ENCODE data around the gene SNRPA. TPM values are rescaled to one million over a fixed set of nuclear protein-coding genes. Genes with fewer than 3 reads are reported as not detected.

The SNRPA gene
- total and polyA plus RNA-seq, 2 of the 4 experiments (the other 2 are of a cell fraction): 30.3 to 81.3 TPM

DNA sequence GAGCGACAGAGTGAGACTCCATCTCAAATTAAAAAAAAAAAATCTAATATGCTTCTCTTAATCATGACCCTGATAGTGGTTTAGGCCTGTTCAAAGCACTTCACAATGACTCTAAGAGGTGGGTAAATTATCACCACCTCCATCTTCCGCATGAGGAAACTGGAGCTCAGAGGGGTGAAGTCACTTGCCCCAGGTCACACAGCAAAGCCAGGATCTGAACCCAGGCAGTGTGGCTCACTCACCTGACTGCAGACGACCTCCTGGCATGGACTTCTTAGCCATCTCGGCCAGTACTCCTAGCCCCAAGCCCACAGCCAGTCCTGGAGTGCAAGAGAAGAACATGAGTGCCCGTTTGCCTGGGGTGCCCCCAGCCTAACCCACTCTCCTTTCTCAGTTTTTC lies 41.2 kb upstream of the SNRPA start:
- Histone ChIP-seq H3K36me3 (ENCODE audit: control insufficient read depth, insufficient read depth, low read length) (peaks cover 28% of the 10 kb centered on the region), H3K27me3 (ENCODE audit: control insufficient read depth, insufficient read depth, low read length) (no peaks in the 10 kb centered on the region), H3K9me1 (ENCODE audit: insufficient read depth, low read length) (0 out of 2 replicates have a peak, but pooled peaks cover 2% of the 10 kb centered on the region), H2AK5ac (ENCODE audit: low read depth, low read length) (no peak overlapping the region), H3K4me2 (ENCODE audit: low read depth, low read length) (no peak overlapping the region), H3K56ac (ENCODE audit: extremely low read depth, insufficient read depth, low read length) (no peak overlapping the region), H3K79me1 (ENCODE audit: low read depth in 1 of 2, low read length in 2 of 2) (peaks cover 15 to 23% of the 10 kb centered on the region in 2 experiments; a peak in 3 of 4 replicates), H3K9ac (ENCODE audit: low read depth, low read length) (no peak overlapping the region), H3K4me1 (ENCODE audit: control insufficient read depth, insufficient read depth, low read length) (peaks cover 3% of the 10 kb centered on the region; the same call in 1 of the 2 replicates), H4K91ac (ENCODE audit: insufficient read depth, low read depth, low read length) (no peak overlapping the region), H3K9me3 (ENCODE audit: control insufficient read depth, insufficient read depth, low read length) (no peaks in the 10 kb centered on the region), H2BK5ac (ENCODE audit: low read depth, low read length, poor library complexity, severe bottlenecking) (no peak overlapping the region), H3K18ac (ENCODE audit: low read depth, low read length) (no peak overlapping the region), H4K20me1 (ENCODE audit: insufficient read depth, low read length) (no peaks in the 10 kb centered on the region), H4K8ac (ENCODE audit: low read depth in 2 of 2, low read length in 2 of 2) (no peak overlapping the region), H3K4ac (ENCODE audit: low read depth, low read length) (no peak overlapping the region), H2BK20ac (ENCODE audit: low read depth, low read length) (no peak overlapping the region), H3K27ac (ENCODE audit: insufficient read depth, low read length) (no peak overlapping the region), H2BK15ac (ENCODE audit: low read depth, low read length) (no peak overlapping the region), H2BK120ac (ENCODE audit: low read depth, low read length) (no peak overlapping the region), H2AFZ (replicated peaks; ENCODE audit: low read length, poor library complexity) (no peak overlapping the region), H2AK9ac (replicated peaks; ENCODE audit: low read depth, low read length, poor library complexity) (no peak overlapping the region), H3K14ac (replicated peaks; ENCODE audit: low read depth, low read length) (no peak overlapping the region), H4K5ac (ENCODE audit: low read depth, low read length) (no peak overlapping the region), H3K23ac (ENCODE audit: low read depth, low read length) (no peak overlapping the region), H3K4me3 (ENCODE audit: insufficient read depth, low read depth, low read length) (no peak overlapping the region)
- WGBS, 2 experiments (ENCODE audit: extremely low coverage in 2 of 2, insufficient read length in 1 of 2): 100% methylated on average over 4 of the region's 5 CpGs; no CpG with 5 or more reads in 1 of the 2 experiments
- in situ Hi-C loops (cut with MboI; ENCODE audit: low sequenced_read_pairs) (no loop called here), dilution Hi-C loops (cut with HindIII; ENCODE audit: low sequenced_read_pairs, unreplicated experiment) (no loop called here), intact Hi-C loops (cut with micrococcal nuclease) (no loop called here)
- ATAC-seq (ENCODE audit: low read depth) (no peak), DNase-seq (no peak)
- ChIA-PET CTCF (no interaction called here), POLR2A (ENCODE audit: unreplicated experiment) (no interaction called here)
- TF ChIP-seq MAZ (IDR thresholded peaks at IDR 0.05; ENCODE audit: borderline replicate concordance, low read depth, low read length): no peak
- no peak for TF ChIP-seq CHD1 (IDR thresholded peaks at IDR 0.05; ENCODE audit: low read depth, low read length)
- TF ChIP-seq POLR2A (IDR thresholded peaks at IDR 0.05; ENCODE audit: low read depth, low read length): no peak
- TF ChIP-seq, protein P1, sequence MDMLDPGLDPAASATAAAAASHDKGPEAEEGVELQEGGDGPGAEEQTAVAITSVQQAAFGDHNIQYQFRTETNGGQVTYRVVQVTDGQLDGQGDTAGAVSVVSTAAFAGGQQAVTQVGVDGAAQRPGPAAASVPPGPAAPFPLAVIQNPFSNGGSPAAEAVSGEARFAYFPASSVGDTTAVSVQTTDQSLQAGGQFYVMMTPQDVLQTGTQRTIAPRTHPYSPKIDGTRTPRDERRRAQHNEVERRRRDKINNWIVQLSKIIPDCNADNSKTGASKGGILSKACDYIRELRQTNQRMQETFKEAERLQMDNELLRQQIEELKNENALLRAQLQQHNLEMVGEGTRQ (IDR thresholded peaks at IDR 0.05; ENCODE audit: low read depth, low read length): no peak
- TF ChIP-seq NFE2L2 (IDR thresholded peaks at IDR 0.05; ENCODE audit: low read depth, low read length): no peak
- TF ChIP-seq, protein P2, sequence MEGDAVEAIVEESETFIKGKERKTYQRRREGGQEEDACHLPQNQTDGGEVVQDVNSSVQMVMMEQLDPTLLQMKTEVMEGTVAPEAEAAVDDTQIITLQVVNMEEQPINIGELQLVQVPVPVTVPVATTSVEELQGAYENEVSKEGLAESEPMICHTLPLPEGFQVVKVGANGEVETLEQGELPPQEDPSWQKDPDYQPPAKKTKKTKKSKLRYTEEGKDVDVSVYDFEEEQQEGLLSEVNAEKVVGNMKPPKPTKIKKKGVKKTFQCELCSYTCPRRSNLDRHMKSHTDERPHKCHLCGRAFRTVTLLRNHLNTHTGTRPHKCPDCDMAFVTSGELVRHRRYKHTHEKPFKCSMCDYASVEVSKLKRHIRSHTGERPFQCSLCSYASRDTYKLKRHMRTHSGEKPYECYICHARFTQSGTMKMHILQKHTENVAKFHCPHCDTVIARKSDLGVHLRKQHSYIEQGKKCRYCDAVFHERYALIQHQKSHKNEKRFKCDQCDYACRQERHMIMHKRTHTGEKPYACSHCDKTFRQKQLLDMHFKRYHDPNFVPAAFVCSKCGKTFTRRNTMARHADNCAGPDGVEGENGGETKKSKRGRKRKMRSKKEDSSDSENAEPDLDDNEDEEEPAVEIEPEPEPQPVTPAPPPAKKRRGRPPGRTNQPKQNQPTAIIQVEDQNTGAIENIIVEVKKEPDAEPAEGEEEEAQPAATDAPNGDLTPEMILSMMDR (conservative IDR thresholded peaks at IDR 0.05; ENCODE audit: low read depth, low read length): no peak
- TF ChIP-seq MAFK (IDR thresholded peaks at IDR 0.05; ENCODE audit: low read depth, low read length): no peak
- no peak for TF ChIP-seq BHLHE40 (IDR thresholded peaks at IDR 0.05; ENCODE audit: low read depth, low read length)
- no peak for TF ChIP-seq MXI1 (IDR thresholded peaks at IDR 0.05; ENCODE audit: borderline replicate concordance, low read depth, low read length)
- TF ChIP-seq, protein P3, sequence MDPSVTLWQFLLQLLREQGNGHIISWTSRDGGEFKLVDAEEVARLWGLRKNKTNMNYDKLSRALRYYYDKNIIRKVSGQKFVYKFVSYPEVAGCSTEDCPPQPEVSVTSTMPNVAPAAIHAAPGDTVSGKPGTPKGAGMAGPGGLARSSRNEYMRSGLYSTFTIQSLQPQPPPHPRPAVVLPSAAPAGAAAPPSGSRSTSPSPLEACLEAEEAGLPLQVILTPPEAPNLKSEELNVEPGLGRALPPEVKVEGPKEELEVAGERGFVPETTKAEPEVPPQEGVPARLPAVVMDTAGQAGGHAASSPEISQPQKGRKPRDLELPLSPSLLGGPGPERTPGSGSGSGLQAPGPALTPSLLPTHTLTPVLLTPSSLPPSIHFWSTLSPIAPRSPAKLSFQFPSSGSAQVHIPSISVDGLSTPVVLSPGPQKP (IDR thresholded peaks at IDR 0.05; ENCODE audit: borderline replicate concordance, low read depth, low read length): no peak
- no peak for TF ChIP-seq SMC3 (IDR thresholded peaks at IDR 0.05; ENCODE audit: low read depth, low read length)
- TF ChIP-seq RCOR1 (IDR thresholded peaks at IDR 0.05; ENCODE audit: insufficient replicate concordance, low read length): no peak
- TF ChIP-seq FOS (IDR thresholded peaks at IDR 0.05; ENCODE audit: low read depth, low read length): no peak
- no TSS peak for BruUV-seq (replicated peaks)
